RKO (cell line): ENCODE data around the gene UBR4.
A peak's percentile ranks its signal among the peaks of the same experiment; 100 is the strongest.

ENCODE experiments used
- DNase-seq: peaks from one replicate; pipeline ENCODE4 v3.0.0-alpha.2; 2016; ENCODE audit warnings: low spot score

The UBR4 gene

DNA sequence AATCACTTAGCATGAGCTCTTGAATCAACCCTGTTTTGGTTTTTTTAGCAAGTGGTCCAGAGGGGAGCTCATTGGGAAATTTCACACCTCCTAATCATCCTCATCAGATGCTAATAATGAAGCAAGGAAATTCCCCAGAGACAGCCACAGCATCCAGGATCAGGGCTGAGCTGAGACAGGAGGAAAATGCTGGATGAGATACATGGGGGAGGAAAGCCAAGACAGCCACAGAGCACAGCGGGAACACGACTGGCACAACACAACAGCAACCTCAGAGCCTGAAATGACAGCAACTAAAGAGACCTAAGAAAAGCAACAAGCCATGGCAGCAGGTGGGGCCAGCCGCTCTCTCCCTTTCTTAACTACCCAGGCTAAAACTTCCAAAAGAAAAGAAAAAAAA lies 70.4 kb downstream of the UBR4 start:
- no peak for DNase-seq

- DNase-seq, result no peak
Measured at GRCh38 chr1:19138958-19139581, 71.0 kb downstream of the UBR4 start.

DNA sequence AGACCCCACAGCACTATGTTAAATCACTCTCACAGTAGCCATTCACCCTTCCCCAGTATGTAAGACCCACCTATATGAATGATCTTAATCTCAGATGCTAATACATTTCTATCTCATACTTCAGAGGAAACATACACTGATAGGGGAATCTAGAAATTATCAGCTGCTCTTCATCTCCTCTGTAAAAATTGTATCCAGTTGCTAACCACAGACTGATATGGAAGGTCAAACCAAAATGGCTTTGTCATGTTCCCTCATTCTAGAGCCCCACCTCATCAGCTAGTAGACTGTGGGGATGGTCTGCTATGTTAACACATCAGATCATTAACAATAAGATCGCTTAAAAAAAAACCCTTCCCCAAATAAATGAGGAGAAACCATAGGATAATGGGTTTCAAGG lies 71.7 kb downstream of the UBR4 start:
- no peak for DNase-seq

GRCh38 chr1:19137158-19137557 lies 72.9 kb downstream of the UBR4 start:
- DNase-seq, result no peak

DNA sequence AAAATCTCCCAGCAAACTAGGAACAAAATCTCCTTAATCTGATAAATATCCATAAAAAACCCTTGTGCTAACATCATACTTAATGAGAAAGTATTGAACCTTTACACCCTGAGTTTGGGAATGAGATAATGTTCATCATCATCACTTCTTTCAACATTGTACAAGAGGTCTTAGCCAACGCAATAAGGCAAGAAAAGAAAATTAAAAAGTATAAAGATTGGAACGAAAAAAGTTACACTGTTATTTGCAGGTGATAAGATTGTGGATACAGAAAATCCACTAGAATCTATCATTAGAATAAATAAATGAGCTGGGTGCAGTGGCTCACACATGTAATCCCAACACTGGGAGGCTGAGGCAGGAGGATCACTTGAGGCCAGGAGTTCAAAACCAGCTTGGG lies 76.7 kb downstream of the UBR4 start:
- no peak for DNase-seq

DNA sequence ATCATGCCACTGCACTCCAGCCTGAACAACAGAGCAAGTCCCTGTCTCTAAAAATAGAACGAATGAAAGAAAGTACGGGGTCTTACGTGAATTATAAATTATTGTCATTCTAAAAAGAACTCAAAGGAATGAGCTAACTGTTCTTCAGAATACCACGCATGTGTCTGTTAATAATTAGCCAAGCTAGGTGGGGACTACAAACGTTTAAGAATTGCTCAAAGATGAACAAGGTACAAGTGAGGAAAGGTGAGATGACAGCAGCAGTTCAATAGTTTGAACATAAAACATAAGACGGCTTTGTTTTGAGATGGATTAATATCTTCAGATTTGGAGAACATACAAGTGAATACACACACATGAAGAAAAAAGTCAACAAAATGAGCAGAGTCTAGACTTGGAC lies 79.6 kb downstream of the UBR4 start:
- no peak for DNase-seq

GRCh38 chr1:19128968-19129514 lies 81.0 kb downstream of the UBR4 start:
- DNase-seq, result no peak

DNA sequence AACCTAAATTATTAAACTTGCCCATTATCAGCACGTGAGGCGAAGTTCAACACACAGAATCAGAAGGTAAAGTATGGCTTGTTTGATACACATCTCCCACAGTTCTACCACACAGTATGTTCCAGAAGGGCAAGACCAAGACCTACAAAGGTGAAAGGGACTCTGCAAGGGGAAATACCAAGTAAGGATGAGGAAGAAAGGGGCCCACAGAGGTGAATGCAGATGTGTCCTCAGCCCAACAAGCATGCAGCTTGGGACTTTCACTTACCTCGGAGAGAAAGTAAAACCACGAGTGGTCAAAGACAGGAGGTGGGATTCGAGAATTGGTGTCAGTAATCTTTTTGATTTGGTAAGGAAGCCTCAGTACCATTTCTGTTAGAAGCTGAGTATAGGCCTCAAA lies 85.8 kb downstream of the UBR4 start:
- no peak for DNase-seq

DNA sequence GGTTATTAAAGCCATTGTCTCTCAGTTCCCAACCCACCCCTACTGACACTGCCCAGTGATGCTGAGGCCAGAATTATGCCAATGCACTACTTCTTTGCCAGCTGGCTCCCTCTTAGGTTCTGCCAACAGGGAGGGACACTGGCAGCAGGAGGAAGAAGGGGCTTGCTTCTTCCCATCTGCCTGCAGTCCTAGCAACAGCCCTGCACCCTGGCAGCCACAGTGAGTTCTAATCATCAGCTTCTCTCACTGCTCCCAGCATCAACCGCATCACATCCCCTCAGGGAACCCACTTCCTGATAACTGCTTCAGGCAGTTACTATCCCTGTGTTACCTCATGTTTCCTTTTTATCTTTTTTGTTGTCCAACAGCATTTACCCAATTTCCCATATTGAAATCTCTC lies 86.2 kb downstream of the UBR4 start:
- DNase-seq, result no peak

- no peak for DNase-seq
Measured at GRCh38 chr1:19122668-19123067, 87.4 kb downstream of the UBR4 start.

DNA sequence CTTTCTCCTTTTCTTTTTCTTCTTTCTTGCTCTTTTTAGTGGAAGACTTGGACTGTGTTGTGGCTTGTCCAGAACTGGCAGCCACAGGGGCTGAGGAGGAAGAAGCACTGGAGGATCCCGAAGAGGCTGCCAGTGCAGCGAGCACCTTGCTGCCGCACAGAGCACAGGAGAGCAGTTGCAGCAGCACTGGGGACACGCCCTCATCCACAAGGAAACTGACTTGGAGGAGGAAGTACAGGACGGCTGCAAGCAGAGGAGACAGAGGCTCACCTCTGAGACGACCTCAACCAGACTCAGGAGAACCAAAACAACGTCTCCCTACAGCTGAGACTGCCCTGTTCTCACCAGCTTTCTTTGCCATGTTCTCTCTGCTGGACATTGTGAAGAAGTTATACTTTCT lies 88.9 kb downstream of the UBR4 start:
- DNase-seq, result no peak

DNA sequence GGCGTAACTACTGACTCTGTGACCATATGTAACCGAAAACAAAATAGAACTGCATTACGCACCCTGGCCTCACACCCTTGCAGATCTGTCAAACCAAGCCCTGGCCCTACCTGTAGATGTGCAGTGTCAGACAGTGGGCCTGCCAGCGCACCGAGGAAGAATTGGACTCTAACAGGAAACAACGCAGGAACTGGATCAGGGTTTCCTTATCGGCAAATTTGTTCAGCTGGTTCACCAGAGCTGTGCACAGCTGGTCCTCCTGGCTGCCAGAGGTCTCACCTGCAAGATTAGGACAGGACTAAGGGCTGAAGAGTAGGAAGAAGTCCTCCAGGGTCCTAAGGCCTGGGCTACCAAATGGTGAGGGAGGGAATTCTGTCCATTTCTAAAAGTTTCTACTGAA lies 90.0 kb downstream of the UBR4 start:
- no peak for DNase-seq

GRCh38 chr1:19115082-19115808 lies 94.8 kb downstream of the UBR4 start:
- DNase-seq, result no peak

GRCh38 chr1:19113697-19114092 lies 96.4 kb downstream of the UBR4 start:
- peak; percentile 37 for DNase-seq

- DNase-seq, result no peak
Measured at GRCh38 chr1:19112891-19113696, 97.0 kb downstream of the UBR4 start.

GRCh38 chr1:19110257-19110927 lies 99.7 kb downstream of the UBR4 start:
- DNase-seq, result no peak

GRCh38 chr1:19109545-19109944 lies 100.5 kb downstream of the UBR4 start:
- DNase-seq, result no peak

DNA sequence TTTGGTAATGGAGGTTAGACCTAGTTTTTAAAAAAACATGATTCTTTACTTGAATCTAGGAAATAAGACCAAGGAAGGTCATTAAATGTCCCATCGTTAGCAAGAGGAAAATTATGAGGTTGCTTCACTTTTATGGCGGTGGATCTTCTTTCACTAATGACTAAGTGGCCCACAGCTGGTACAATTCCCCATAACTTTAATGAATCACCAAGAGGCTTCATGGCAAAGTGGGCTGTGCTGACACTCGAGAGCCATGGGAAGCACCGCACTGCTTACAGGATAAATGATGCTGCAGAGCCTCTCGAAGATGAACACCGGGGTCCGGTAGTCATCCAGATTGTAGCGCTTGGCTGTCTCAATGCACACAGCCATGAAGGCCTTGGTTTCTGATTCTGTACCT lies 108.8 kb downstream of the UBR4 start:
- no peak for DNase-seq

DNA sequence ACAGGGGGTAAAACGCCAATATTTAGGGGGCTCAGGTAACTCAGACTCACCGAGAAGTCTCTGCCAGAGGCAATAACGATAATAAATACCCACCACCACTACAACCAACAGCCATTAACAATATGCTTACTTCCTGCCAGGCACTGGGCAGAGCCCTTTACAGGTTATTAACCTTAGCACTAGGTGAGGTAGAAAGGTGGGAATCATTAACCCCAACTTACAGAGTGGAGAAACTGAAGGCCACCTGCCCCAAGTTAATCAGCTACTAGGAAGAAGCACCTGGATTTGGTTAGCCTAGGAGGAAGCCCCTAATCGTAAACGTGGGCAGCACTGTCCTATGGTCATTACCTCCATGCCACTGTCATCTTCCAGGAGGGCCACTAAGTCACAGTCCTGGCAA lies 110.0 kb downstream of the UBR4 start:
- DNase-seq, result no peak

DNA sequence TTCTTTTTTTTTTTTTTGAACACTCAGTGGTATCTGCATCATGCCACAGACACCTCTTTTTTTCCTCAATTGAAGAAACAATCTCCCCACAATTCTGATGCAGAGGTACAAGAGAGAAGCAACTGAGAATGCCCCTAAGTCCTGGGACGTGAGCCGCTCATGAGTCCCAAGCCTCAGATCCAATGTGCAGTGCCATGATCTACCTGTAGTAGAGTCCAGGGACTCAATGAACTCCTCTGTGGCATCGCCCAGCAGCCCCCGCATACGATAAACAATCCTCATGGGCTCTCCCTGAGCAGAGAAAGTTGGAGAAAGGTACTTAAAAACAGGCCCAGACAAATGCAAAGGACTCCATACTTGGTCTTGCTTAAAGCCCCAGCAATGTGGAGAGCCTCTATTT lies 113.1 kb downstream of the UBR4 start:
- DNase-seq, result no peak

DNA sequence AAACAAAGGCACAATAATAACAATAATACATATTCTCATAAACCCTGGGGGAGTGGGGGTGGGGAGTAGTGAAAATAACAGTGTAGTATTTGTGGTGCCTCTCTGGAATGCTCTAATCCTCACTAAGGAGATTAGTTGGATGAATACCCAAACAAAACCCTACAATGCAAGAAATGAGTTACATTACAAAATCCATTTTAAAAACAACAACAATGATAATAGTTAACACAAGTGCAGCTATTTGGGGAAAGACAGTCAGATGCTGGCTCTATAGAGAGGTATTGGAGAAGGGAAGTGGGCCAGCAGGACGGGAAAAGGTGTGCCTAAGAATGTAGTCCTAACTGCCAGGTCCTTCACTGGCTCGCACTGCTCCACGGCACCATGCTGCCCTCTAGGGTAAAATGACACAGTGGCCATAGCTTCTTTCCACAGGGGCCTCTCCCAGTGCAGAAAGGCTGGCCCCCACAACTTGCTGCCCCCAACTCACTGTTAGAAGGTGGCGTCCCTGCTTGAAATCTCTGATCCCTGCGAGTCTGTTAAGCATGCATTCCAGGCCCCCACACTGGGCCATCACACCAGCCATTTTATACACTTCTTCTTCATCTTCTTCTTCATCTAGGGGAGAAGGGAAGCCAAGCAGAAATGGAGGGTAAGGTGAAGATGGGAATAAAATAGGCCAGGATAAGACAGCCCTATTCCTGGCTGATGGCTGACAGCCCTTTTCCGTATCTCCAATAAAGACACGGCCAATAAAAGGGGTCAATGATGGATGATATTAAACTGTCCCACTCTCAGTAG lies 113.8 kb downstream of the UBR4 start:
- DNase-seq, result no peak
